Smooth muscle cell (in vitro differentiated cells): Measurements from ENCODE around the gene PRKCE. TPM values are rescaled to one million over a fixed set of nuclear protein-coding genes. Genes with fewer than 3 reads are reported as not detected.
"Not testable (repeated sequence)": the region's sequence is repeated elsewhere in the genome, so short reads cannot be mapped to it uniquely, and the experiment has no call there.

Experiments
- DNase-seq: peaks from one replicate; lab custom pipeline; 2025; ENCODE audit not compliant: unreplicated experiment; lab: John Stamatoyannopoulos, UW
- H2AFZ ChIP-seq: fragments of 200-600 bp; sonication (generic); 2 replicates; pipeline ENCODE4 v1.6.0; 2016; ENCODE audit warnings: antibody characterized with exemption, low read depth, mild to moderate bottlenecking
- H3F3A ChIP-seq: fragments of 200-600 bp; sonication (generic); 2 replicates; pipeline ENCODE4 v1.6.0; 2017; ENCODE audit warnings: antibody characterized with exemption, low read depth
- H3K27ac ChIP-seq: fragments of 200-600 bp; sonication (generic); 2 replicates; pipeline ENCODE4 v1.5.1; 2016; ENCODE audit warnings: low read depth, mild to moderate bottlenecking
- H3K27me3 ChIP-seq: fragments of 200-600 bp; sonication (generic); 2 replicates; pipeline ENCODE4 v1.6.1; 2016; ENCODE audit warnings: low read depth, mild to moderate bottlenecking
- H3K36me3 ChIP-seq: fragments of 200-600 bp; sonication (generic); 2 replicates; pipeline ENCODE4 v1.5.1; 2016; ENCODE audit warnings: low read depth
- H3K4me1 ChIP-seq: fragments of 200-600 bp; sonication (generic); 2 replicates; pipeline ENCODE4 v1.5.1; 2016; ENCODE audit warnings: low read depth
- H3K4me2 ChIP-seq: fragments of 200-600 bp; sonication (generic); 2 replicates; pipeline ENCODE4 v1.6.0; 2016; ENCODE audit warnings: mild to moderate bottlenecking
- H3K4me3 ChIP-seq: fragments of 200-600 bp; sonication (generic); 2 replicates; pipeline ENCODE4 v1.5.1; 2016; ENCODE audit warnings: mild to moderate bottlenecking
- H3K79me2 ChIP-seq: fragments of 200-600 bp; sonication (generic); 2 replicates; pipeline ENCODE4 v1.6.0; 2016; ENCODE audit warnings: low read depth, mild to moderate bottlenecking
- H3K9ac ChIP-seq: fragments of 200-600 bp; sonication (generic); 2 replicates; pipeline ENCODE4 v1.6.0; 2016; ENCODE audit warnings: low read depth
- H3K9me3 ChIP-seq: fragments of 200-600 bp; sonication (generic); replicated peaks from 2 replicates; pipeline ENCODE4 v1.5.1; 2016; ENCODE audit warnings: low read depth
- H4K20me1 ChIP-seq: fragments of 200-600 bp; sonication (generic); 2 replicates; pipeline ENCODE4 v1.6.0; 2016; ENCODE audit warnings: low read depth
- CTCF ChIP-seq: fragments of 200-600 bp; sonication (generic); IDR thresholded peaks from 2 replicates; pipeline ENCODE4 v1.5.1; 2017; ENCODE audit warnings: borderline replicate concordance, mild to moderate bottlenecking, antibody characterized with exemption; ENCODE audit not compliant: insufficient read depth, poor library complexity, severe bottlenecking
- WGBS: methylation state at CpG from one replicate; pipeline ENCODE4 v1.1.7; 2016; ENCODE audit warnings: low lambda C conversion rate; 5-methylcytosine and 5-hydroxymethylcytosine counted together
- polyA plus RNA-seq: library from polyadenylated mRNA; unstranded; fragments of >200 nt; fragmentation: Nextera tagmentation; extraction: Ambion mirVana; gene quantifications from 2 replicates; pipeline ENCODE4 v1.2.1, GENCODE V29; 2016
- total RNA-seq: library from RNA; depleted of rRNA; stranded (reverse); fragments of >200 nt; gene quantifications from 2 replicates; pipeline ENCODE4 v1.2.3, GENCODE V29; 2014

Gene PRKCE
- total and polyA plus RNA-seq, 2 experiments from 2014 or later: 20.6 to 29.1 TPM

- Histone ChIP-seq H2AFZ (no peak overlapping the region), H3F3A (no peaks in the 10 kb centered on the region), H3K9me3 (no peaks in the 10 kb centered on the region), H3K9ac (no peak overlapping the region), H3K79me2 (peaks cover 74% of the 10 kb centered on the region), H4K20me1 (peaks cover 88% of the 10 kb centered on the region), H3K4me2 (no peak overlapping the region), H3K27me3 (no peaks in the 10 kb centered on the region), H3K27ac (no peak overlapping the region), H3K36me3 (no peaks in the 10 kb centered on the region), H3K4me3 (no peak overlapping the region), H3K4me1 (no peaks in the 10 kb centered on the region)
- DNase-seq: no peak
- TF ChIP-seq CTCF: no peak
- whole genome bisulfite sequencing: 95% methylated on average over 4 of the region's 4 CpGs
These were observed 61.7 kb downstream of the PRKCE start for GRCh38 chr2:45713136-45713535.

GRCh38 chr2:45713591-45713990 lies 62.1 kb downstream of the PRKCE start:
- H3K4me3 ChIP-seq: no peak overlapping the region
- no peak overlapping the region for H3K27ac ChIP-seq
- no peak overlapping the region for H3K9ac ChIP-seq
- H4K20me1 ChIP-seq: peaks cover 87% of the 10 kb centered on the region
- no peak for TF ChIP-seq CTCF
- H3F3A ChIP-seq: no peaks in the 10 kb centered on the region
- no peak overlapping the region for H2AFZ ChIP-seq
- peaks cover 74% of the 10 kb centered on the region for H3K79me2 ChIP-seq
- no peaks in the 10 kb centered on the region for H3K4me1 ChIP-seq
- no peak overlapping the region for H3K4me2 ChIP-seq
- H3K27me3 ChIP-seq: no peaks in the 10 kb centered on the region
- no peaks in the 10 kb centered on the region for H3K36me3 ChIP-seq
- no peaks in the 10 kb centered on the region for H3K9me3 ChIP-seq
- DNase-seq: no peak

- TF ChIP-seq CTCF: no peak
- peaks cover 63% of the 10 kb centered on the region for H3K79me2 ChIP-seq
- WGBS: 83% methylated on average over 3 of the region's 3 CpGs
These were observed 63.2 kb downstream of the PRKCE start for GRCh38 chr2:45714679-45715078.

GRCh38 chr2:45715601-45716379 lies 64.3 kb downstream of the PRKCE start:
- no peak for TF ChIP-seq CTCF
- Histone ChIP-seq H3K9ac (no peak overlapping the region), H3K4me3 (no peak overlapping the region), H3K27ac (no peak overlapping the region), H3K4me2 (no peak overlapping the region), H3K4me1 (no peaks in the 10 kb centered on the region), H3K79me2 (peaks cover 52% of the 10 kb centered on the region), H3K9me3 (no peaks in the 10 kb centered on the region), H3K27me3 (no peaks in the 10 kb centered on the region), H2AFZ (no peak overlapping the region), H3K36me3 (no peaks in the 10 kb centered on the region), H3F3A (no peaks in the 10 kb centered on the region), H4K20me1 (peaks cover 79% of the 10 kb centered on the region)
- no peak for DNase-seq
- WGBS: 92% methylated on average over 5 of the region's 5 CpGs

More at GRCh38 chr2:45714679-45715078, 63.2 kb downstream of the PRKCE start:
- H3K9me3 ChIP-seq: no peaks in the 10 kb centered on the region
- DNase-seq: no peak
- no peak overlapping the region for H3K9ac ChIP-seq
- H3K27me3 ChIP-seq: no peaks in the 10 kb centered on the region
- H3K4me3 ChIP-seq: no peak overlapping the region
- peaks cover 85% of the 10 kb centered on the region for H4K20me1 ChIP-seq
- H3K36me3 ChIP-seq: no peaks in the 10 kb centered on the region
- H3K27ac ChIP-seq: no peak overlapping the region
- no peak overlapping the region for H3K4me2 ChIP-seq
- H3F3A ChIP-seq: no peaks in the 10 kb centered on the region
- H2AFZ ChIP-seq: no peak overlapping the region
- no peaks in the 10 kb centered on the region for H3K4me1 ChIP-seq

- not testable (repeated sequence) for H3K4me2 ChIP-seq, H3K27me3 ChIP-seq, H3K4me3 ChIP-seq, DNase-seq, H3K9me3 ChIP-seq, H3F3A ChIP-seq, H2AFZ ChIP-seq, H3K4me1 ChIP-seq, H3K36me3 ChIP-seq, H3K9ac ChIP-seq, H3K27ac ChIP-seq
- 86% methylated on average over 1 of the region's 1 CpG for WGBS
- Histone ChIP-seq H3K79me2 (peaks cover 45% of the 10 kb centered on the region), H4K20me1 (peaks cover 73% of the 10 kb centered on the region)
These were observed 65.0 kb downstream of the PRKCE start for GRCh38 chr2:45716432-45716831.
